22Rv1 (cell line): ENCODE results near the gene SLU7.
"Not testable (repeated sequence)": the region's sequence is repeated elsewhere in the genome, so short reads cannot be mapped to it uniquely, and the experiment has no call there.

Experiments
- H3K27ac ChIP-seq: fragments of 450-650 bp; 2 replicates; pipeline ENCODE4 v1.5.1; 2017
- CTCF ChIP-seq: fragments of 450-650 bp; IDR thresholded peaks from 2 replicates; pipeline ENCODE4 v1.5.1; 2017; ENCODE audit warnings: mild to moderate bottlenecking
- ZFX ChIP-seq: fragments of 450-650 bp; IDR thresholded peaks from 2 replicates; pipeline ENCODE4 v1.6.1; 2017; ENCODE audit warnings: antibody characterized with exemption, borderline replicate concordance

The SLU7 gene

DNA sequence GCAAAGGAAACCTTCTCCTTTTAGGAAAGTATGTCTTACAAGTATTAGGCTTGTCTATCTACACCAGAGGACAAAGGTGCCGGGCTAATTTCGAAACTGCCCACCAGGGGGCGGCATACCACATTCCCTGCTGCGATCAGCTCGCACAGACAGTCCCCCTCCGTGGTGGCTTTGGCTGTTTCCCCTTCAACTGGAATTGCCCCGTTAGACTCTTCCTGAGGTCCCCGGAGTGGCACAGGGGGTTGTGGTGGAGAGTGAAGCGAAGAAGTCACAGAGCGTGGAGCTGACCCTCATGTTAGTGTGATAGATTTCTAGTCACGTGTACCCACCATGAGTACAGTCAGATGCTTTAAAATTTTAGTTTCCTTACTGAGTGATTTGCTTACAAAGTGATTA is 20.3 kb upstream of the SLU7 start:
- TF ChIP-seq CTCF (peak; percentile 85), ZFX (no peak)
- peak overlapping the region; percentile 31; the same call in 1 of the 2 replicates for H3K27ac ChIP-seq

DNA sequence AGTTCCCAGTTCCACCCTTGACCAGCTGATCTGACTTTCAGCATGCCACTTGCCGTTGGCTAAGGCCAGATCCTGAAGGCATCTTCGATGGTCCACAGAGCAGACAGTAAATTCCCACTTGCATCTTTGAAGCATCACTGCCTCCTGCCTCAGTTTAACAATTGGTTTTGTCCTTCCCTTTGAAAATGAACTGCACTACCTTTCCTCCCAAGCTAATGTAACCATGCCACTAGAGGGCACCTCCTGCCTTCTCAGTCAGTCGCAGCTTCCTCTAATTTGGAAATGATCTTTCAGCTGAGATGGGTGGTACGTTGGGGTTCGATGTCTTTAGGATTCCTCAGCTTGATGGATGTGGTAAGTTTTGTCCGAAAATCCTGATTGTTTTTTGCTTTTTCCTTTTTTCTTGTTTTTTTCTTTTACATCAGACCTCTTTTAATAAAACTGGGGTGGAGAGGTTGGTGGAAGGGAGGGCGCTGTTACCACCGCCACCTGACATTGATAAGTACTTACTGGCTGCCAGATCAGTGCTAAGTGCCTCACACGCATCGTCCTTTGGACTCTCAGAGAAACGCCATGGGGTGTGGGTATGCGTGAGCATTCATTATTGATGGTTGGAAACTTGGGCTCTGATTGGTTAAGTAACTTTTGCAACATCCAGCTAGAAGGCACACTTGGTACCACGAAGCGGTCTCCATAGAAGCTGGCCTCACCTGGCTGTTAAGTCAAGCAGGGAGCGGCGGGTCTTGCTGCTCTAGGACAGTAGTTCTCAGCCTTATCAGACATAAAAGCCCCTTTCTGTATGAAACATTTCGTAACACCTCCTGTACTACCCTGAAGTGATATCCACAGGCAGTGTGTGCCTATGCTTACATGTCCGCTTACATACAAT is 19.7 kb upstream of the SLU7 start:
- H3K27ac ChIP-seq = peak overlapping the region; percentile 31; the same call in 1 of the 2 replicates
- TF ChIP-seq ZFX (no peak), CTCF (peak; percentile 78)

DNA sequence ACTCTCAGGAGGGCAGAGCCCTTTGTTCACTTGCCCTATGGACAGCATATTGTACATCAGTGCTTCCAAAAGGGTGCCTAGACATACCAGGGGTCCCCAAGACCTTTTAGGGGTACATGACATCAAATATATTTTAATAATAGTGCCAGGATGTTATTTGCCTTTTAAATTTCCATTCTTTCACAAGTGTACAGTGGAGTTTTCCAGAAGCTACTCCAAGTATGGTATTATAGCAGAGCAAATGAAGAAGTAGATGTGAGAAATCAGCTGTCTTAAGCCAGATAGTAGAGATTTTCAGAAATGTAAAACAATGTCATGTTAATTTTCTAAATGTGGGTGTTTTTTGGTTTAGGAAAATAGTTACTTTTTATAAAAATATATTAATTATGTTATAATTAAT is 18.4 kb upstream of the SLU7 start:
- TF ChIP-seq ZFX = no peak
- no peak for TF ChIP-seq CTCF
- H3K27ac ChIP-seq = no peak overlapping the region

DNA sequence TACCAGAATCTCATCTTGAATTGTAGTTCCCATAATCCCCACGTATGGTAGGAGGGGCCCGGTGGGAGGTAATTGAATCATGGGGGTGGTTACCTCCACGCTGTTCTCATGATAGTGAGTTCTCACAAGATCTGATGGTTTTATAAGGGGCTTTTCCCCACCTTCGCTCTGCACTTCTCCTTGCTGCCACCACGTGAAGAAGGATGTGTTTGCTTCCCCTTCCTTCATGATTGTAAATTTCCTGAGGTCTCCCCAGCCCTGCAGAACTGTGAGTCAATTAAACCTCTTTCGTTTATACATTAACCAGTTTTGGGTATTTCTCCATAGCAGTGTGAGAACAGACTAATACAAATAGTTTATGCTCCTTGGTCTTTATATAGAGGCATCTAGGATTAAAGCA is 17.8 kb upstream of the SLU7 start:
- not testable (repeated sequence) for H3K27ac ChIP-seq

GRCh38 chr5:160436017-160436416 is 17.1 kb upstream of the SLU7 start:
- TF ChIP-seq ZFX = no peak
- TF ChIP-seq CTCF = no peak
- H3K27ac ChIP-seq = no peak overlapping the region

- no peak overlapping the region for H3K27ac ChIP-seq
- TF ChIP-seq CTCF (no peak), ZFX (no peak)
These were observed 16.7 kb upstream of the SLU7 start for GRCh38 chr5:160435532-160435931.

- H3K27ac ChIP-seq = no peak overlapping the region
- TF ChIP-seq CTCF (no peak), ZFX (no peak)
These were observed 15.2 kb upstream of the SLU7 start for GRCh38 chr5:160434022-160434531.
